BJ (cell line): ENCODE data around the gene IFI27L1. TPM values are rescaled to one million over a fixed set of nuclear protein-coding genes. Genes with fewer than 3 reads are reported as not detected.

Experiments
- CTCF ChIA-PET: fragments of 350-600 bp; formaldehyde crosslinking; extraction: SDS; loops from one replicate; lab custom pipeline; 2021; ENCODE audit warnings: antibody characterized with exemption, inconsistent platforms; lab: Yijun Ruan, JAX
- POLR2A ChIA-PET: fragments of 300-600 bp; sonication (Branson Sonifier 250); formaldehyde crosslinking; extraction: SDS; loops from one replicate; lab custom pipeline; 2021; ENCODE audit warnings: antibody characterized with exemption; lab: Charles Lee
- DNase-seq: peaks from one replicate; pipeline ENCODE4 v3.0.0-alpha.2; 2011; ENCODE audit warnings: low read depth
- H3K27me3 ChIP-seq: 2 replicates; pipeline ENCODE4 v1.6.0; 2011; ENCODE audit warnings: low read length; ENCODE audit not compliant: control insufficient read depth, insufficient read depth
- H3K36me3 ChIP-seq: 2 replicates; pipeline ENCODE4 v1.5.1; 2011; ENCODE audit warnings: low read length; ENCODE audit not compliant: control insufficient read depth, insufficient read depth
- H3K4me3 ChIP-seq: 2 replicates; pipeline ENCODE4 v1.5.1; 2011; ENCODE audit warnings: low read depth, mild to moderate bottlenecking, control low read depth, low read length
- CTCF ChIP-seq: IDR thresholded peaks from 2 replicates; pipeline ENCODE4 v1.5.1; 2011; ENCODE audit warnings: low read depth, mild to moderate bottlenecking, control low read depth, inconsistent platforms, low read length, moderate library complexity; ENCODE audit not compliant: insufficient read depth
- polyA plus RNA-seq: library from polyadenylated mRNA; depleted of rRNA; stranded (reverse); fragments of >200 nt; gene quantifications from 2 replicates; pipeline ENCODE4 v1.2.3, GENCODE V29; 2011; rRNA removed

Gene IFI27L1
- polyA plus RNA-seq, 1 experiment: 18.6 TPM

GRCh38 chr14:94143711-94144110 is 62.6 kb downstream of the IFI27L1 start:
- H3K4me3 ChIP-seq: no peak overlapping the region
- ChIA-PET CTCF (interaction anchor here (0.7 to 9.7 kb wide), 4 partner anchors 27 to 115 kb away, joined by 3 to 248 read pairs (median 4); no protein-coding TSS in a partner anchor), POLR2A (no interaction called here)
- no peaks in the 10 kb centered on the region for H3K36me3 ChIP-seq
- no peak for DNase-seq
- no peak for TF ChIP-seq CTCF
- H3K27me3 ChIP-seq: peaks cover 1% of the 10 kb centered on the region

- ChIA-PET POLR2A (interaction anchor here (0.7 kb wide), 1 partner anchor 110 kb away, joined by 5 read pairs; no protein-coding TSS in a partner anchor), CTCF (interaction anchor here (1.6 to 2.3 kb wide), 2 partner anchors 8 to 36 kb away, joined by 5 to 11 read pairs; no protein-coding TSS in a partner anchor)
- DNase-seq: no peak
- H3K27me3 ChIP-seq: no peaks in the 10 kb centered on the region
- no peak overlapping the region for H3K4me3 ChIP-seq
- no peaks in the 10 kb centered on the region for H3K36me3 ChIP-seq
- no peak for TF ChIP-seq CTCF
Observed at GRCh38 chr14:94144765-94145164, 63.7 kb downstream of the IFI27L1 start.

- CTCF ChIA-PET: interaction anchor here (1.2 to 2.3 kb wide), 2 partner anchors 9 to 14 kb away, joined by 4 to 11 read pairs; no protein-coding TSS in a partner anchor
- Histone ChIP-seq H3K27me3 (no peaks in the 10 kb centered on the region), H3K4me3 (no peak overlapping the region), H3K36me3 (no peaks in the 10 kb centered on the region)
- DNase-seq: no peak
- TF ChIP-seq CTCF: no peak
- POLR2A ChIA-PET: no interaction called here
Observed at GRCh38 chr14:94145902-94146527, 64.9 kb downstream of the IFI27L1 start.

Other genes starting within 250 kb of the IFI27L1 start
- not detected in 2 replicates for gene FAM181A, start 154.0 kb upstream of the IFI27L1 start, polyA plus RNA-seq
- gene ASB2, start 104.7 kb upstream of the IFI27L1 start, polyA plus RNA-seq: 0.06 TPM in 2 replicates
- gene CCDC197, start 84.0 kb upstream of the IFI27L1 start, polyA plus RNA-seq: not detected in 2 replicates
- gene OTUB2, start 55.0 kb upstream of the IFI27L1 start, polyA plus RNA-seq: 1.1 and 1.2 TPM in 2 replicates
- gene DDX24, start 108 bp upstream of the IFI27L1 start, polyA plus RNA-seq: 147 and 167 TPM in 2 replicates
- gene IFI27, start 29.4 kb downstream of the IFI27L1 start, polyA plus RNA-seq: 4.1 and 6.5 TPM in 2 replicates
- gene IFI27L2, start 48.3 kb downstream of the IFI27L1 start, polyA plus RNA-seq: 122 and 201 TPM in 2 replicates
- gene PPP4R4, start 93.0 kb downstream of the IFI27L1 start, polyA plus RNA-seq: 0.37 and 0.39 TPM in 2 replicates
- gene SERPINA10, start 212.0 kb downstream of the IFI27L1 start, polyA plus RNA-seq: not detected in 2 replicates
- gene SERPINA6, start 242.0 kb downstream of the IFI27L1 start, polyA plus RNA-seq: not detected in 2 replicates